HepG2 (cell line): ENCODE results near the gene B3GNT2. TPM values are rescaled to one million over a fixed set of nuclear protein-coding genes. Genes with fewer than 3 reads are reported as not detected.
A peak's percentile ranks its signal among the peaks of the same experiment; 100 is the strongest.

ENCODE experiments used
- GATAD2A ChIP-seq: IDR thresholded peaks from 2 replicates; pipeline ENCODE4 v1.6.1; 2016
- HNRNPK ChIP-seq: fragments of 200-400 bp; formaldehyde crosslinking; IDR thresholded peaks from 2 replicates; pipeline ENCODE4 v1.6.1; 2018; ENCODE audit warnings: low read length, low read depth, moderate library complexity, mild to moderate bottlenecking; ENCODE audit not compliant: poor library complexity, severe bottlenecking
- KDM2A ChIP-seq: sonication (generic); formaldehyde crosslinking; IDR thresholded peaks from 2 replicates; pipeline ENCODE4 v1.4.0; 2020; ENCODE audit warnings: low read depth, missing genetic modification reagents, borderline replicate concordance
- KDM3A ChIP-seq: IDR thresholded peaks from 2 replicates; pipeline ENCODE4 v1.6.1; 2018; ENCODE audit warnings: low read depth, missing compliant biosample characterization
- MAFG ChIP-seq: sonication (generic); formaldehyde crosslinking; IDR thresholded peaks from 2 replicates; pipeline ENCODE4 v1.5.1; 2020; ENCODE audit warnings: mild to moderate bottlenecking, missing genetic modification reagents
- MED1 ChIP-seq: sonication (generic); formaldehyde crosslinking; IDR thresholded peaks from 2 replicates; pipeline ENCODE4 v1.4.0; 2020; ENCODE audit warnings: missing genetic modification reagents
- MYC ChIP-seq: sonication (generic); formaldehyde crosslinking; IDR thresholded peaks from 2 replicates; pipeline ENCODE4 v1.9.0; 2021; ENCODE audit warnings: missing genetic modification reagents, borderline replicate concordance
- NCOA1 ChIP-seq: sonication (generic); formaldehyde crosslinking; IDR thresholded peaks from 2 replicates; pipeline ENCODE4 v1.9.0; 2021; ENCODE audit warnings: missing genetic modification reagents
- NR2F6 ChIP-seq, 2 experiments: IDR thresholded peaks; 2 replicates each; pipeline ENCODE4 v1.6.1; 2016; ENCODE audit warnings: antibody characterized with exemption in 1 of 2, mild to moderate bottlenecking in 1 of 2
- SOX13 ChIP-seq, 3 experiments: fragments of 450-650 bp in 1 of 3; sonication (generic) in 1 of 3; formaldehyde crosslinking in 1 of 3; IDR thresholded peaks in 2 of 3; conservative IDR thresholded peaks in 1 of 3; 2 replicates each; pipeline versions ENCODE4 v1.5.0 to v1.6.1; 2016 to 2020; ENCODE audit warnings: antibody characterized with exemption in 1 of 3, mild to moderate bottlenecking in 1 of 3, missing compliant biosample characterization in 1 of 3, missing genetic modification reagents in 1 of 3, moderate library complexity in 1 of 3
- ZNF326 ChIP-seq: sonication (generic); formaldehyde crosslinking; IDR thresholded peaks from 2 replicates; pipeline ENCODE4 v1.4.0; 2020; ENCODE audit warnings: missing genetic modification reagents, borderline replicate concordance
- ZNF543 ChIP-seq: sonication (generic); formaldehyde crosslinking; IDR thresholded peaks from 2 replicates; pipeline ENCODE4 v1.4.0; 2020; ENCODE audit warnings: mild to moderate bottlenecking, missing genetic modification reagents
- ZNF850 ChIP-seq: sonication (generic); formaldehyde crosslinking; conservative IDR thresholded peaks from 2 replicates; pipeline ENCODE4 v1.9.0; 2021; ENCODE audit warnings: mild to moderate bottlenecking, missing genetic modification reagents
- polyA plus RNA-seq, 8 experiments: library from polyadenylated mRNA; depleted of rRNA in 3 of 8; stranded (reverse) in 7 of 8; unstranded in 1 of 8; fragments of >200 nt; fragmentation: Illumina TruSeq in 4 of 8; extraction: Trizol in 4 of 8; gene quantifications; 2 replicates each; pipeline versions ENCODE4 v1.2.1 to v1.2.3, GENCODE V29; 2011 to 2016; ENCODE audit warnings: low read depth in 4 of 8, missing spikeins in 1 of 8, mixed read lengths in 1 of 8; ENCODE audit not compliant: insufficient read depth in 1 of 8
- total RNA-seq, 5 experiments: library from RNA; depleted of rRNA; stranded (reverse); fragments of >200 nt; fragmentation: Illumina TruSeq; extraction: Trizol; gene quantifications; 2 replicates each; pipeline ENCODE4 v1.2.3, GENCODE V29; 2016; ENCODE audit warnings: low read depth in 1 of 5
- TF ChIP-seq, protein P1 (sequence below): IDR thresholded peaks from 2 replicates; pipeline ENCODE4 v1.6.1; 2016; ENCODE audit warnings: low read depth, control low read depth
- TF ChIP-seq, protein P2 (sequence below): sonication (generic); formaldehyde crosslinking; IDR thresholded peaks from 2 replicates; pipeline ENCODE4 v1.4.0; 2020; ENCODE audit warnings: mild to moderate bottlenecking, low read depth, missing genetic modification reagents
- TF ChIP-seq, protein P3 (sequence below): sonication (generic); formaldehyde crosslinking; conservative IDR thresholded peaks from 2 replicates; pipeline ENCODE4 v1.4.0; 2020; ENCODE audit warnings: missing genetic modification reagents
- TF ChIP-seq, protein P4 (sequence below): sonication (generic); formaldehyde crosslinking; IDR thresholded peaks from 2 replicates; pipeline ENCODE4 v1.4.0; 2020; ENCODE audit warnings: missing genetic modification reagents
- TF ChIP-seq, protein P5 (sequence below): sonication (generic); formaldehyde crosslinking; IDR thresholded peaks from 2 replicates; pipeline ENCODE4 v1.4.0; 2020; ENCODE audit warnings: missing genetic modification reagents, mild to moderate bottlenecking, borderline replicate concordance

The B3GNT2 gene
- total and polyA plus RNA-seq, 2 of the 13 experiments (the other 11 are each of a cell fraction or from before 2014, with no cell fraction given): 26.3 to 28.5 TPM

DNA sequence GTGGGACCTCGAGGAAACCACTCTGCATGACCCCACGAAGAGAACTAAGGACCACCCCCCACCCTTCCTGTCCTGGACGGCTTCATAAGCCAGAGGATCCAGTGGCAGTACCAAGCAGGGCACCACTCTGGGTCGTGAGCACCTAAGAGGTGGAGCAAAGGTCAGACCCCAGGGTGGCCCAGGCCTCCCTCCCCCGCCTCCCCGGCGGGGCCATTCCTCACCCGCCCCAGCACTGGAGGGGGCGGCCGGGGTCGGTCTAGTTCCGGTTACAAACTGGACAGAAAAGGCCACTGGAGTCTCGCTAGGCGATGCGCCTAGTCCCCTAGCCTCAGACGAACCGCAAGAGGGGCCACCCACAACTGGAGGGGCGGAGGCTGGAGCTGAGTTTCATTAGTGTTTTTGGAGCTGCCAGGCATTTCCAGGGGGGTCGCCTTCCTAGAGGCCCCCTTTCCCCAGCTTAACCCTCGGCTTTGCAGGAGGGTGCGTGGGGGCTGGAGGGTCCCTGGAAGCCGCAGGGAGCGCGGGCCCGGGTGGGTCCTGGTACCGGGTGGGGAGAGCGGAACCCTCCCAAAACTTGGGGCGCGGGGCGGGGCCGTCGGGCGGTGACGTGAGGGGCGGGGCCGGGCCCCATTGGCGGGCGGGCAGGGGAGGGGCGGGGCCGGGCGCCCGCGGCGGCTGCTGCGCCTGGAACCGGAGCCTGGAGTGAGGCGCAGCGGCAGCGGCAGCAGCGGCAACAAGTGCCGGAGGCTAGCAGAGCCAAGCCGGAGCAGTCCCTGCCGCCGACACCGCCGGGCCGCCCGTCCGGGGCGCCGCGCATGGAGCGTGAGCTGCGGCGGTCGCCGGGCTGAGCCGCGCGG is at the start of gene B3GNT2 (continued):
- TF ChIP-seq, protein P1, sequence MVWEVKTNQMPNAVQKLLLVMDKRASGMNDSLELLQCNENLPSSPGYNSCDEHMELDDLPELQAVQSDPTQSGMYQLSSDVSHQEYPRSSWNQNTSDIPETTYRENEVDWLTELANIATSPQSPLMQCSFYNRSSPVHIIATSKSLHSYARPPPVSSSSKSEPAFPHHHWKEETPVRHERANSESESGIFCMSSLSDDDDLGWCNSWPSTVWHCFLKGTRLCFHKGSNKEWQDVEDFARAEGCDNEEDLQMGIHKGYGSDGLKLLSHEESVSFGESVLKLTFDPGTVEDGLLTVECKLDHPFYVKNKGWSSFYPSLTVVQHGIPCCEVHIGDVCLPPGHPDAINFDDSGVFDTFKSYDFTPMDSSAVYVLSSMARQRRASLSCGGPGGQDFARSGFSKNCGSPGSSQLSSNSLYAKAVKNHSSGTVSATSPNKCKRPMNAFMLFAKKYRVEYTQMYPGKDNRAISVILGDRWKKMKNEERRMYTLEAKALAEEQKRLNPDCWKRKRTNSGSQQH (CRISPR knock-in tag): peak; percentile 77; the same call in 1 of the 2 replicates
- TF ChIP-seq, protein P2, sequence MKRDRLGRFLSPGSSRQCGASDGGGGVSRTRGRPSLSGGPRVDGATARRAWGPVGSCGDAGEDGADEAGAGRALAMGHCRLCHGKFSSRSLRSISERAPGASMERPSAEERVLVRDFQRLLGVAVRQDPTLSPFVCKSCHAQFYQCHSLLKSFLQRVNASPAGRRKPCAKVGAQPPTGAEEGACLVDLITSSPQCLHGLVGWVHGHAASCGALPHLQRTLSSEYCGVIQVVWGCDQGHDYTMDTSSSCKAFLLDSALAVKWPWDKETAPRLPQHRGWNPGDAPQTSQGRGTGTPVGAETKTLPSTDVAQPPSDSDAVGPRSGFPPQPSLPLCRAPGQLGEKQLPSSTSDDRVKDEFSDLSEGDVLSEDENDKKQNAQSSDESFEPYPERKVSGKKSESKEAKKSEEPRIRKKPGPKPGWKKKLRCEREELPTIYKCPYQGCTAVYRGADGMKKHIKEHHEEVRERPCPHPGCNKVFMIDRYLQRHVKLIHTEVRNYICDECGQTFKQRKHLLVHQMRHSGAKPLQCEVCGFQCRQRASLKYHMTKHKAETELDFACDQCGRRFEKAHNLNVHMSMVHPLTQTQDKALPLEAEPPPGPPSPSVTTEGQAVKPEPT (CRISPR knock-in tag): 0 out of 2 replicates have a peak, but pooled peaks have one; percentile 30
- TF ChIP-seq ZNF543 (CRISPR knock-in tag): 0 out of 2 replicates have a peak, but pooled peaks have one; percentile 4
- 0 out of 2 replicates have a peak, but pooled peaks have one; percentile 16 for TF ChIP-seq KDM3A (CRISPR knock-in tag)
- peak; percentile 87; the same call in 1 of the 2 replicates for TF ChIP-seq NCOA1 (CRISPR knock-in tag)
- TF ChIP-seq GATAD2A (CRISPR knock-in tag): peak; percentile 60; the same call in 1 of the 2 replicates
- TF ChIP-seq NR2F6 (IDR thresholded peaks at IDR 0.05): peak; percentile 84
- TF ChIP-seq NR2F6 (CRISPR knock-in tag; IDR thresholded peaks at IDR 0.05): peak; percentile 75
- no peak for TF ChIP-seq SOX13 (IDR thresholded peaks at IDR 0.05)
- TF ChIP-seq SOX13 (CRISPR knock-in tag; conservative IDR thresholded peaks at IDR 0.05 in 1 of 2, IDR thresholded peaks at IDR 0.05 in 1 of 2): peak in 1 of 2 experiments; percentile 15; a peak in 1 of 4 replicates
- TF ChIP-seq MYC (CRISPR knock-in tag): no peak; the same call in 1 of the 2 replicates
- no peak for TF ChIP-seq MAFG
- TF ChIP-seq KDM2A (CRISPR knock-in tag): peak; percentile 44; the same call in 1 of the 2 replicates
- TF ChIP-seq ZNF850 (CRISPR knock-in tag): peak; percentile 90; the same call in 1 of the 2 replicates
- TF ChIP-seq MED1 (CRISPR knock-in tag): peak; percentile 41; the same call in 1 of the 2 replicates
- TF ChIP-seq, protein P3, sequence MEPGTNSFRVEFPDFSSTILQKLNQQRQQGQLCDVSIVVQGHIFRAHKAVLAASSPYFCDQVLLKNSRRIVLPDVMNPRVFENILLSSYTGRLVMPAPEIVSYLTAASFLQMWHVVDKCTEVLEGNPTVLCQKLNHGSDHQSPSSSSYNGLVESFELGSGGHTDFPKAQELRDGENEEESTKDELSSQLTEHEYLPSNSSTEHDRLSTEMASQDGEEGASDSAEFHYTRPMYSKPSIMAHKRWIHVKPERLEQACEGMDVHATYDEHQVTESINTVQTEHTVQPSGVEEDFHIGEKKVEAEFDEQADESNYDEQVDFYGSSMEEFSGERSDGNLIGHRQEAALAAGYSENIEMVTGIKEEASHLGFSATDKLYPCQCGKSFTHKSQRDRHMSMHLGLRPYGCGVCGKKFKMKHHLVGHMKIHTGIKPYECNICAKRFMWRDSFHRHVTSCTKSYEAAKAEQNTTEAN (CRISPR knock-in tag): peak; percentile 4; the same call in 1 of the 2 replicates
- TF ChIP-seq, protein P4, sequence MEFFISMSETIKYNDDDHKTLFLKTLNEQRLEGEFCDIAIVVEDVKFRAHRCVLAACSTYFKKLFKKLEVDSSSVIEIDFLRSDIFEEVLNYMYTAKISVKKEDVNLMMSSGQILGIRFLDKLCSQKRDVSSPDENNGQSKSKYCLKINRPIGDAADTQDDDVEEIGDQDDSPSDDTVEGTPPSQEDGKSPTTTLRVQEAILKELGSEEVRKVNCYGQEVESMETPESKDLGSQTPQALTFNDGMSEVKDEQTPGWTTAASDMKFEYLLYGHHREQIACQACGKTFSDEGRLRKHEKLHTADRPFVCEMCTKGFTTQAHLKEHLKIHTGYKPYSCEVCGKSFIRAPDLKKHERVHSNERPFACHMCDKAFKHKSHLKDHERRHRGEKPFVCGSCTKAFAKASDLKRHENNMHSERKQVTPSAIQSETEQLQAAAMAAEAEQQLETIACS (CRISPR knock-in tag): no peak
- TF ChIP-seq, protein P5, sequence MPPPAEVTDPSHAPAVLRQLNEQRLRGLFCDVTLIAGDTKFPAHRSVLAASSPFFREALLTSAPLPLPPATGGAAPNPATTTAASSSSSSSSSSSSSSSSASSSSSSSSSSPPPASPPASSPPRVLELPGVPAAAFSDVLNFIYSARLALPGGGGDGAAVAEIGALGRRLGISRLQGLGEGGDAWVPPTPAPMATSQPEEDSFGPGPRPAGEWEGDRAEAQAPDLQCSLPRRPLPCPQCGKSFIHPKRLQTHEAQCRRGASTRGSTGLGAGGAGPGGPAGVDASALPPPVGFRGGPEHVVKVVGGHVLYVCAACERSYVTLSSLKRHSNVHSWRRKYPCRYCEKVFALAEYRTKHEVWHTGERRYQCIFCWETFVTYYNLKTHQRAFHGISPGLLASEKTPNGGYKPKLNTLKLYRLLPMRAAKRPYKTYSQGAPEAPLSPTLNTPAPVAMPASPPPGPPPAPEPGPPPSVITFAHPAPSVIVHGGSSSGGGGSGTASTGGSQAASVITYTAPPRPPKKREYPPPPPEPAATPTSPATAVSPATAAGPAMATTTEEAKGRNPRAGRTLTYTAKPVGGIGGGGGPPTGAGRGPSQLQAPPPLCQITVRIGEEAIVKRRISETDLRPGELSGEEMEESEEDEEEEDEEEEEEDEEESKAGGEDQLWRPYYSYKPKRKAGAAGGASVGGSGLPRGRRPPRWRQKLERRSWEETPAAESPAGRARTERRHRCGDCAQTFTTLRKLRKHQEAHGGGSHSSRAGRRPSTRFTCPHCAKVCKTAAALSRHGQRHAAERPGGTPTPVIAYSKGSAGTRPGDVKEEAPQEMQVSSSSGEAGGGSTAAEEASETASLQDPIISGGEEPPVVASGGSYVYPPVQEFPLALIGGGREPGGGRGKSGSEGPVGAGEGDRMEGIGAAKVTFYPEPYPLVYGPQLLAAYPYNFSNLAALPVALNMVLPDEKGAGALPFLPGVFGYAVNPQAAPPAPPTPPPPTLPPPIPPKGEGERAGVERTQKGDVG (CRISPR knock-in tag): 0 out of 2 replicates have a peak, but pooled peaks have one; percentile 8
- TF ChIP-seq HNRNPK: no peak
- no peak for TF ChIP-seq ZNF326
